DMS 273 (cell line): ENCODE results near the gene CLBA1.

ENCODE experiments used
- DNase-seq: peaks from one replicate; lab custom pipeline; 2025; ENCODE audit not compliant: unreplicated experiment; lab: John Stamatoyannopoulos, UW

The CLBA1 gene

GRCh38 chr14:104968541-104969401 is 16.8 kb upstream of the CLBA1 start:
- peak; percentile 68 for DNase-seq

- DNase-seq, result no peak
Measured at GRCh38 chr14:104969741-104970230, 15.8 kb upstream of the CLBA1 start.

GRCh38 chr14:104970231-104971068 is 15.1 kb upstream of the CLBA1 start:
- no peak for DNase-seq

GRCh38 chr14:104971447-104972240 is 13.9 kb upstream of the CLBA1 start:
- DNase-seq, result no peak

GRCh38 chr14:104972301-104973134 is 13.1 kb upstream of the CLBA1 start:
- DNase-seq, result no peak

GRCh38 chr14:104973135-104973384 is 12.5 kb upstream of the CLBA1 start:
- DNase-seq, result peak; percentile 60

- no peak for DNase-seq
Measured at GRCh38 chr14:104973385-104974145, 12.0 kb upstream of the CLBA1 start.

GRCh38 chr14:104974146-104974541 is 11.4 kb upstream of the CLBA1 start:
- no peak for DNase-seq

GRCh38 chr14:104974665-104975390 is 10.8 kb upstream of the CLBA1 start:
- DNase-seq, result no peak

- DNase-seq, result peak; percentile 56
Measured at GRCh38 chr14:104975481-104976197, 9.9 kb upstream of the CLBA1 start.

GRCh38 chr14:104976198-104977007 is 9.2 kb upstream of the CLBA1 start:
- peak; percentile 85 for DNase-seq

GRCh38 chr14:104977008-104977680 is 8.4 kb upstream of the CLBA1 start:
- DNase-seq, result no peak

- peak; percentile 87 for DNase-seq
Measured at GRCh38 chr14:104977681-104978653, 7.6 kb upstream of the CLBA1 start, which contains the start of gene AHNAK2. Gene AHNAK2, minus strand, starts transcription at chr14:104978374. Its CDS starts 137 bp downstream, at chr14:104978237.

- DNase-seq, result no peak
Measured at GRCh38 chr14:104978746-104979691, 6.6 kb upstream of the CLBA1 start.
